GM12874 (cell line): ENCODE results near the gene TBX2.

Experiments used
- TF ChIP-seq, protein P1 (sequence below): IDR thresholded peaks from 2 replicates; pipeline ENCODE4 v1.5.1; 2011; ENCODE audit warnings: low read depth, mild to moderate bottlenecking, control low read depth, low read length, moderate library complexity; ENCODE audit not compliant: insufficient read depth

The TBX2 gene

DNA sequence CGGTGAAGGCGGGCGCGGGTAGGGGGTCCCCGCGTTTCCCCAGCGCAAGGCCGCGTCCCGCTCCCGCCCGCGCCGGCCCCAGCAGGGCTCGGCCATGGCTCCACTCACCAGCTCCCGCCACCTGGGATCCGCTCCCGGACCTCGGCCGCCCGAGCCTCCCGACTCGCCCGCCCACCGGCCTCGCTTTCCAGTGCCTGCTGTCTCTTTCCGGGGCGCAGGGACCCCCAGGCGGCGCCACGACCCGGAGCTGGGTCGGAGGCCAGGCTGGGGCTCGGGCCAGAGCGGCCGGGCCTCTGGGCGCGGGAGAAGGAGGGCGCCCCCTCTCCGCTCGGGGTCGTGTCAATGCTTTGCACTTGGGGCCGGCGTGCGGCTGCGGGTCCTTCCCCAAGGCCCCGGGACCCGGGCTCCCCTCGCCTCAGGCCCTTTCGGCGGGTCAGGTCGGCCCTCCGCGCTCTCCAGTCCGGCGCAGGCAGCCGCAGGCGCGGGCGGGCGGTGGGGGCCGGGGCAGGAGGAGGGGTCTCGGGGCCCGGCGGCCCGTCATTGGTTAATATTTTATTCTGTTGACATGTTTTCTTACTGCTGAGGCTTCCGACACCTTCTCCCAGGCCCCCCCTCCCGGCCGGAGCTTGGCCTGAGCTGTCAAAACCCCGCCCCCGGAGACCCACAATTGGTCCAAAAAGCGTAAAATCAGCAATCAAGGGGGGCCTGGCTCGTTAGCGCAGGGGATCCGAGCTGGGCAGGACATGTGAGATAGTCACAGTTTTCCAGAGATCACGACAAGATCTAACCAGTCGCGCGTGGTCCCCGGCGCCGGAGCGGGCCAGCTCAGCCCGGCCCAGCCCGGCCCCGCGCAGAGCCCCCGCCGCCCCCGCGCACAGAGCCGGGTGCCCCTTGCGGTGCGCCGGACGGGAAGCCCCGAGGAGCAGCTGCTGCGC is at the start of gene TBX2:
Gene TBX2, plus strand, starts transcription at position 713 of the 935 bp plus-strand sequence. CDS start 334 bp downstream, outside the sequence.
- TF ChIP-seq, protein P1, sequence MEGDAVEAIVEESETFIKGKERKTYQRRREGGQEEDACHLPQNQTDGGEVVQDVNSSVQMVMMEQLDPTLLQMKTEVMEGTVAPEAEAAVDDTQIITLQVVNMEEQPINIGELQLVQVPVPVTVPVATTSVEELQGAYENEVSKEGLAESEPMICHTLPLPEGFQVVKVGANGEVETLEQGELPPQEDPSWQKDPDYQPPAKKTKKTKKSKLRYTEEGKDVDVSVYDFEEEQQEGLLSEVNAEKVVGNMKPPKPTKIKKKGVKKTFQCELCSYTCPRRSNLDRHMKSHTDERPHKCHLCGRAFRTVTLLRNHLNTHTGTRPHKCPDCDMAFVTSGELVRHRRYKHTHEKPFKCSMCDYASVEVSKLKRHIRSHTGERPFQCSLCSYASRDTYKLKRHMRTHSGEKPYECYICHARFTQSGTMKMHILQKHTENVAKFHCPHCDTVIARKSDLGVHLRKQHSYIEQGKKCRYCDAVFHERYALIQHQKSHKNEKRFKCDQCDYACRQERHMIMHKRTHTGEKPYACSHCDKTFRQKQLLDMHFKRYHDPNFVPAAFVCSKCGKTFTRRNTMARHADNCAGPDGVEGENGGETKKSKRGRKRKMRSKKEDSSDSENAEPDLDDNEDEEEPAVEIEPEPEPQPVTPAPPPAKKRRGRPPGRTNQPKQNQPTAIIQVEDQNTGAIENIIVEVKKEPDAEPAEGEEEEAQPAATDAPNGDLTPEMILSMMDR = no peak

GRCh38 chr17:61351745-61352407 is 47.8 kb upstream of the TBX2 start:
- TF ChIP-seq, protein P1 = no peak

- TF ChIP-seq, protein P1 = no peak
Observed at GRCh38 chr17:61352408-61352770, 47.3 kb upstream of the TBX2 start.

- TF ChIP-seq, protein P1 = no peak
Observed at GRCh38 chr17:61352781-61353491, 46.7 kb upstream of the TBX2 start.

GRCh38 chr17:61353615-61354014 is 46.0 kb upstream of the TBX2 start:
- TF ChIP-seq, protein P1 = no peak

DNA sequence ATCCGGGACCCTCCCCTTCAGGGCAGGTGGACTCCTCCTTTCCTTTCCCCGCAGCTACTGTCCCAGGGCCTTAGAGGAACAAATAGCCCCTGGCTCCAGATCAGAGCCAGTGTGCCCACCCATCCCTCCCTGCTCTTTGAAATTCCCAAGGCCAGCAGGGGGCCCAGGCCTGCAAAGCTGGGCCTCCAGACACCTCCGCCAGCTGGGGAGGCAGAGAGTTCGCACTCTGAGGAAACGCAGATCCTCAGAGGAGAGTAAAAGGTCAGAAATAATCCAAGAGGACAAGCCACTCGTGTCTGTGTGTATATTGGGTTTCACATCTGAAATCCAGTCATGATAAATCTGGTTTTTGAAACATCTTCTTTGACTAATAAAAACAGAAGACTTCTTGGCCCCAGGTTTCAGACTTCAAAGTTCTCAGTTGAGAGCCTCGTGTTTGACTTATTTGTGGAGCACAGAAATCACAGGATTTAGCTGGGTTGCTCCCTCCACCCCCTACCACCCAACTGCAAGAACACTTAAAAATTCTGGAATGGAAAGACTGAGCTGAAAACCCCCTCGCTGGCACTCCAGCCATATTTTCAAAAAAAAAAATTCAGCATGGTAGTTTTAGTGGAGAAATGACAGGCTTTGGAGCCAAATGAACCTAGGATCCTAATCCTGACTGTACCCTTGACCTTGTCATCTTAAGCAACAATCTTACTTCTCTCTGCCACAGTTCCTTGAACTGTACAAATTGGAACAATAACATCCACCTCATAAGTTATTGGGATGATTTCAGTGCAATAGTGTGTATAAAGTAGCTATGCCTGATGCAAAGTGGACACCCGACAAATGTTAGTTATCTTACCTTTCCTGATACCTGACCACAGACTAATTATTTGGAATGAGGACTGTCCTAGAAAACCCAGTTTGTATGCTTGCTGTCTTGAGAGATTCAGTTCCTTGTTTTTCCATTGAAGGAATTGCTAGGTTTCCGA is 44.5 kb upstream of the TBX2 start:
- TF ChIP-seq, protein P1 = no peak
